CD4-positive, alpha-beta T cell treated with Interleukin-17A for 1 hour (primary cell): ENCODE results near the gene ZNF205.

Source experiments
- DNase-seq: peaks from one replicate; pipeline ENCODE4 v3.0.0-alpha.2; 2020

The ZNF205 gene

DNA sequence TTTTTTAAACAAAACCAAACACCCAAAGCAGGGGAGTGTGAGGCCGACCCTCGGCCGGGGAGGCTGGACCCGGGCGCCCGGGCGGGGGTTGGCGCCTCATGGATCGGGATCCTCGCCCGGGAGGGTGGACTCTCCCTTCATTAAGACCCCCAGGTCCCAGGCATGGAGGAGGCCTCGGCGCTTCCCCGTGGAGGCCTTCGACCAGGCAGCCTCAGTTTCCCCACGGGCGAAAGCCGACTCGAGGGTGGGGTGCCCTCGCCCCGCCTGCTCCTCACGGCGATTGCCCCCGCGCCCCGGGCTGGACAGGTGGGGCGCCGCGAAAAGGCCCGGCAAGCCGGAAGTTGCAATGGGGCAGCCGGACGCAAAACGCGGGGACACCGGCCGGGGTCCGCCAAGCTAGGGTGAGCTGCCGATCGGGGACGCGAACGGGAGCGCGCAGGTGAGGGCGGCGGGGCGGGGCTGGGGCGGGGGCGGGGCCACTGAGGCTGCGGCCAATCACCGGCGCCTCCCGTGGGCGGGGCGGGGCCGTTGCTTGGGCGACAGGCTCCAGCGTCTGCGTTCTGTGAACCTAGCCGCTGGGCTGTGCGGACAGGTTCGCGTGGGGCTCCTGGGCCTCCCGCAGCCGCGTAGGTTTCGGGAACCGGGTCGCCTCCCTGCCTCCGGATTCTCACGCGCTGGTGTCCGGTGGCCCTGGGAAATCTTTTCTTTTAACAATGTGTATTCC lies 6.0 kb upstream of the ZNF205 start:
- peak; percentile 92 for DNase-seq

DNA sequence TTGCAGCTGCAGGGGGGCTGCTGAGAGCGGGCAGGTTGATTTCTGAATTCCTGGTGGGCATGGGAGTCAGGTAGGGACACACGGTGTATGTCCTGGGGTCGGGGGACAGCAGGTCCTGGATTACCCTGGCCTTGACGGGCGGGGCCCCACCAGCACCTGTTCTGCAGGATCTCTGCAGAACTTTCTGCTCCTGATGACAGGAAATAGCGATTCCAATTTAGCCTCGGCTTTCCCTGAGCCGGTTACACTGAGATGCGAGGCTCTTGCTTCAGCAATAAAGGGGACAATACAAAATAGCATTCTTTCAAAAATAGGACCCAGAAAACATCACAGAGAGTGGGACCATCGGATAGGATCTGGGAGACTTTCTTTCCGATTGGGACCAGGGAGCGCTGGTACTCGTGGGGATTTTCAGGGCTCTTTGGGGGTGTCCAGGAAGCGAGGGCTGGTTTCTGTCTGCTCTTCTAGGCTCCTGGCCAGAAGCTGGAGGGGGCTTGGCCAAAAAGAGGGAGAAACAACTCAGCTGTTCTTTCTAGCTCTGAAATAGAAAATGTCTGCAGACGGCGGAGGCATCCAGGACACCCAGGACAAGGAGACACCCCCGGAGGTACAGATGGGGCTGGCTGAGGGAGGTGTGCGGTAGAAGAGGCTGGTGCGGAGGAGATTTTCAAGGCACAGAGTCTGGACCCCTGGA lies 642 bp downstream of the ZNF205 start:
- no peak for DNase-seq

DNA sequence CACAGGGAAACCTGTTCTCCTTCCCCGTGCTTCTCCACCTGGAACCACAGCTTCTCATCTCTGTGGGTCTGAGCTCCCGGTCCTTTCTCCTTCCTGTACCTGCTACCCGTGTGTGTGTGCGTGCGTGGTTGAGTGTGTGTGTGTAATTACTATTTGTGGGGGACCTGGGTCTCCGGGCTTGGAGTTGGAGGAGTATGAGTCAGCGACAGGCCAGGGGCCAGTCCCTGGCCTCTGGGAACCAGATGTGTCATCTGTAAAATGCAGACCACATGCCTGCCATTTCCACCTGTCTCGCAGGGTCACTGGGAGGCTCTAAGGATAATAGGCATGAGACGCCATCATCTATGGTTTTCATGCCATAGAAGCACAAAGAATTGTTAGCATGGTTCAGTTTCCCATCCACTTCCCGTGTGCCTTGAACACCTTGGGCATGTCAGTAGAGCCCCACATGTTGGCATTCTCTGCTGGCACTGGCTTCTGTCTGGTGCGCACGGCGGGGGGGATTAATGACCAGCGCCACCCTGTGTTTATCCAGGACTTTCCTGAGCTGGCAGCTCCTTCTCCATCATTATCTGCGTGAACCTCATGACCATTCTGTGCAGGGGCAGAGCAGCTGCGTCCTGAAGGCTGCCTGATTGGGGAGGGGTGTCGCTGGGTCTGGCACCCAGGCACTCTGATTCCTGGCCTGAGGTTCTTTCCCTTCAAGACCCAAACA lies 1.5 kb downstream of the ZNF205 start:
- DNase-seq = no peak

DNA sequence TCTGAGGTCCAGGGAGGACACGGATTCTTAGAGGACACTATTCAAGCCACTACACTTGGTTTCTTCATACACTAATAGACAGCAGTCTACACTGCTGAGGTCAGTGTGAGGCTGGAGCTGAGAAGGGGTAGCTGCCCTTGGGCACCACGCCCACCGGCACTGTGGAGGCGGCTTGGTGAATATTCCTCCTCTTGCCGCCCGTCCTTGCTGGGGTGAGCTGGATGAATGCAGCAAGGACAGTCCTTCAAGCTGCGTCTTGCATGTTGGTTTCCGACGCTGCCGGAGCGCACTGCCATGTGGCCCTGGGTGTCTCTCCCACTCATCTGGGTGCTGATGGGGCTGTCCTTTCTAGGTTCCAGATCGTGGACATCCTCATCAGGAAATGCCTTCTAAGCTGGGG lies 2.6 kb downstream of the ZNF205 start:
- DNase-seq = no peak

DNA sequence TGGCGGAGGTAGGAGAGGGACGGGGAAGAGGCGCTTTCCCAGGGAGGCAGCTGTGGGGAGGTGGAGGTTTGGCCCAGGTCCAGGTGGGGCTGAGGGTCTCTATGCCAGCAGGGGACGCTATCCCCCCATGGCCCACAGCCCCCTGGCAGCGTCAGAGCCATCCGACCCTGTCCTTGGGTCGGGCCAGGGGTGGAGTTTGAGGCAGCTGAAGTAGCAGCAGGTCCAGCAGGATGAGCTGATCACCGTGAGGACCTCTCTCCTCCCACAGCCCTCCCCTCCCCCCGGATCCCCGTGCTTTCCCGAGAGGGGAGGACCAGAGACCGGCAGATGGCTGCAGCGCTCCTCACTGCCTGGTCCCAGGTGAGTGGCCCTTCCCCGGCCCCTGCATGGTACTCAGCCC lies 3.2 kb downstream of the ZNF205 start:
- no peak for DNase-seq

DNA sequence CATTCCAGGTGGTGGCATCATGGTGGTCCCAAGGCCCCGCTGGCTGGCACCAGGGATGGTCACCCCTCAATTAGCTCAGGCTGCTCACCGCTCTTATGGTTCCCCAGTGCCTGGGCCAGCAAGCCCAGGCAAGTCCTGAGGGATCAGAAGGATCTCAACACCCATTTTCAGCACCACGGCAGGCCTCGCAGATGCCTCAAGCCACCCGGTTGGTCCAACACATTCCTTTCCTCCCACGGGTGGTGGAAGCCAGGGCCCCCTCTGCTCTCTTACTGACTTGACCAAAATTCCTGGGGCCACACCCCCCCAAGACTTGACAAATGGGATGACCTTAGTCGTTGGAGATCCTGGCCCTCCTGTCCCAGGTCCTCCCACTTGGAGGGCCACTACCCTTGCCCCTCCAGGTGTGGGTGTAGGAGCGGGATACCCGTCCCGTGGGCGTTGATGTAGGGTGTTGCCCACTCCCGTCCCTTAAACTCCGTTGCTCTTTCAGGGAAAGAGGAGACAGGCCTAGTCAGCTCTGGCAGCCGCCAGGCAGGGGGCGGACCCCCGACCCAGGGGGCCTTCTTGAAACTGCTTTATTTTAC lies 5.9 kb downstream of the ZNF205 start:
- DNase-seq = no peak

DNA sequence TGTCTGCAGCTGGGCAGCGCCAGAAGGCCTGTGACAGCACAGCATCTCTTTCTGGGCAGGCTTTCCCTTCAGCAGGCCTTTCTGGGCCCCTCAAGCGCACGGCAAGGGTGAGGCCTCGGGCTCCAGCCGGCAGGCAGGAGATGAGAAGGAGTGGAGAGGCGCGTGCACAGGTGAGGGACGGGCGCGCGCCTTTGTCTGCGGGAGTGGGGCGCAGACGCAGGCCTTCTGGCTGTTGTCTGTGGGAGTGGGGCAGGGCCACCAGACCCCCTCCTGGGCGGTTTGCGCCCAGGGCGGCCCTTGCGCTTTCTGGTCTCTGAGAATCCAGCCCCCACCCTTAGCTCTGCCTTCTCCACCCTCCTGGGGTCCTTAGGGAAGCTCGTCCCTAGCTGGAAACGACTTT lies 6.5 kb downstream of the ZNF205 start:
- no peak for DNase-seq

DNA sequence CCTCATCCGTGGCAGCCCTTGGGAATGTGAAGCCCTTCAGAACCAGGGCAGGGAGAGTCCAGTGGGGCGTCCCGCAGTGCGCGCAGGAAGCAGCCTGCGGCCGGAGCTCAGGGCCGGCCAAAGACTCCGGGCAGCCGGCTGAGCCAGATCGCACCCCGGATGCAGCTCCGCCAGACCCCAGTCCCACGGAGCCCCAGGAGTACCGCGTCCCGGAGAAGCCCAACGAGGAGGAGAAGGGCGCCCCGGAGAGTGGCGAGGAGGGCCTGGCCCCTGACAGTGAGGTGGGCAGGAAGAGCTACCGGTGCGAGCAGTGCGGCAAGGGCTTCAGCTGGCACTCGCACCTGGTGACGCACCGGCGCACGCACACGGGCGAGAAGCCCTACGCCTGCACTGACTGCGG lies 6.9 kb downstream of the ZNF205 start:
- DNase-seq = no peak

DNA sequence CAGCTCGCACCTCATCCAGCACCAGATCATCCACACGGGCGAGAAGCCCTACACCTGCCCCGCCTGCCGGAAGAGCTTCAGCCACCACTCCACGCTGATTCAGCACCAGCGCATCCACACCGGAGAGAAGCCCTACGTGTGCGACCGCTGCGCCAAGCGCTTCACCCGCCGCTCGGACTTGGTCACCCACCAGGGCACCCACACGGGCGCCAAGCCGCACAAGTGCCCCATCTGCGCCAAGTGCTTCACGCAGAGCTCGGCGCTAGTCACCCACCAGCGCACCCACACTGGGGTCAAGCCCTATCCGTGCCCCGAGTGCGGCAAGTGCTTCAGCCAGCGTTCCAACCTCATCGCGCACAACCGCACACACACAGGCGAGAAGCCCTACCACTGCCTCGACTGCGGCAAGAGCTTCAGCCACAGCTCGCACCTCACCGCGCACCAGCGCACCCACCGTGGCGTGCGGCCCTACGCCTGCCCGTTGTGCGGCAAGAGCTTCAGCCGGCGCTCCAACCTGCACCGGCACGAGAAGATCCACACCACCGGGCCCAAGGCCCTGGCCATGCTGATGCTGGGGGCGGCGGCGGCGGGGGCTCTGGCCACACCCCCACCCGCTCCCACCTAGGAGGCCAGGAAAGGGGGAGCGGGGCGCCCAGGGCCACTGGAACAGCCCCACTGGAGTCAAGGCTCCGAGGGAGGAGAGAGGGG lies 7.5 kb downstream of the ZNF205 start:
- DNase-seq = no peak

DNA sequence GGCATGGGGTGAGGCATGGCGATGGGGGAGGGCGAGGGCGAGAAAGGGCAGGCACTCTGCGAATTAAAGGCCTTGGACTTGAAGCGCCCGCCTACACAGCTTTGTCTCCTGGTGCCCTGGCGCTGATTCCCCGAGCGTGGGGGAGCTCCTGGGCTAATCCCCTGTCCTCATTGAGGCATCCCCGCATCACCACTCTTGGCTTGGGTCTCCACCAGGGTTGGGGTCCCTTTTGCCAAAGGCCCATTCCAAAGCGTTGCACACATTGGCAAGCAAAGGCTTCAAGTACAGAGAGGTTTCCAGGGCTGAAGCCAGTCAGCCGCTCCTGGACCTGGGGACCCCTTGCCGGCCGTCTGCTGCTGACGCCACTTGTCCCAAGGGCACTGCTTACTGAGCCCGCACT lies 8.0 kb downstream of the ZNF205 start:
- DNase-seq = no peak

DNA sequence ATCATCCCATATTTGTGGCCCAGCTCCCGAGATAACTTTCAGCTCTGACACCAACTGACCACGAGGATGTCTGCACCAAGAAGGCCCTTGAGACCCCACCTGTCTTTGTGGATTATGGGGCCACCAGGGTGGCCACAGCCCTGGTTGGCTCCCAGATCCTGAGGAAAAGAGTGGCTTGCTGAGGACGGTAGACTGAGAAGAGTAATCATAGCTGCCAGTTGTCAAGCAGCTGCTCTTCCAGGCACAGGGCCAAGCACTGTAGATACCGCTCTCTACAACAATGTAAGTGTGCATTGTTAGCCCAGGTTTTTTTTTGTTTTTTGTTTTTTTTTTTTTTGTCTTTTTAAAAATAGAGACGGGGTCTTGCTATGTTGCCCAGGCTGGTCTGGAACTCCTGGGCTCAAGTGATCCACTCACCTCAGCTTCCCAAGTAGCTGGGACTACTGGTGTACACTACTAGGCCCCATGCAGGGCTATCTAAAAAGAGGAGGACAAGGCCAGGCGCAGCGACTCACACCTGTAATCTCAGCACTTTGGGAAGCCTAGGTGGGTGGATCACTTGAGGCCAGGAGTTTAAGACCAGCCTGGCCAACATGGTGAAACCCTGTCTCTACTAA lies 9.6 kb downstream of the ZNF205 start:
- no peak for DNase-seq

DNA sequence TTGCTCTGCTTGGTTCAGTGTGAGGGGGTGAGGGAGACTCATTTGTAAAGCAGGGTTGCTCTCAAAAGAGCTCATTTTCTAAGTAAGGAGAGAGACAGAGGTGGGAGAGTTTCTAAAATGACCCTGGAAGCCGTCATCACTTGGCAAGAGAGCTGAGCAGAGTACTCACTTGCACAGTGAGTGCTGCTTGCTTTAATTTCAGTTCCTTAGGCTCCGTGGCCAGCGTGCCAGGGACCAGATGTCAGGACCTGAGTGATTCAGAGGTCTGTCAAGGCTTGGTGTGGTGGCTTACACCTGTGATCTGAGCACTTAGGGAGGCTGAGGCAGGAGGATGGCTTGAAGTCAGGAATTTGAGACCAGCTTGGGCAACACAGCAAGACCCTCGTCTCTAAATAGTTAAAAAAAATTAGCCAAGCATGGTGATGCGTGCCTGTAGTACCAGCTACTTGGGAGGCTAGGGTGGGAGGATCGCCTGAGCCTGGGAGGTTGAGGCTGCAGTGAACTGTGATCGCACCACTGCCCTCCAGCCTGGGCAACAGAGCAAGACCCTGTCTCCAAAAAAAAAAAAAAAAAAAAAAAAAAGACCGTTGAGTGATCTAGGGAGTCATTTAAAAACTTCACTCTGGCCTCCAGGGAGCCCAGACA lies 10.7 kb downstream of the ZNF205 start:
- no peak for DNase-seq

DNA sequence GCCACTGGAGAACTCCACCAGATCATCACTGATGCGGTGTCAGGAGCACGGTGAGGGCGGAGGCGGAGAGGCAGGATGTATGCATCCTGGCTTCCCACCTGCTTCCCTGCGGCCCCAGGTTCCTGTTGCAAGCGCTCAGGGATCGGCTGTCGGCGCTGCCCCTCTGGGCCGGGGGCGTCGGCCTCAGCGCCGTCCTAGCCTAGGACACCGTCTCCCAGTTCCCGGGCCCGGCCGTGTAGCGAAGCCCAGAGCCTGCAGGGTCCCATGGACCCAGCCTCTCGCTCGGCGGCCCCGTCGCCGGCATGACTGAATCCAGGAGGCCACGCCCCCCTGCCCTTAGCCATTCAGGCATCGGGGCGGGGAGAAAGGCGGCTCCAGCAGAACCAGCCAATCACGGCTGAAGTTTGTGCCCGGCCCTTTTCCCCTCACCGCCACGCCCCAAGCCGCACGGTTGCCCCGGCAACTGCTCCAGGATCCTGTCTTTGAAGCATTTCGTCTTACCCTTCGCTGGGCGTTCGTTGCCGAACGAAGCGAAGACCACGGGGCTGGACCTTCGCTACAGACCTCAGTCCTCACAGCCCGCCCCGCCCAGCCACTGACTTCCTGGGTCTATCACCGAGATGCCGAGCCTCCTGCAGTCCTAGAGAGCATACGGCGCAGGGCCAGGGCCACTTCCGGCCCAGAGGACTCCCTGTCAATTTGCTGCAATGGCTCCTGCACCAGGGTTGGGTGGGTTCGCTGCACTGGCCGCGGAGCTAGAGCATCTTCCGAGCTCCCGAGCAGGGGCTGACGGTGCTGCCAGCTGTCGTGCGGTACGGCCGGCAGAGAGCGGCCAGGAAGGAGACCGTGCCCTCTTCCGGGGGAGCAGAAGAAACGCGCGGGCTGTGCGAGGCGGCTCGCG lies 11.8 kb downstream of the ZNF205 start:
- DNase-seq = peak; percentile 96

DNA sequence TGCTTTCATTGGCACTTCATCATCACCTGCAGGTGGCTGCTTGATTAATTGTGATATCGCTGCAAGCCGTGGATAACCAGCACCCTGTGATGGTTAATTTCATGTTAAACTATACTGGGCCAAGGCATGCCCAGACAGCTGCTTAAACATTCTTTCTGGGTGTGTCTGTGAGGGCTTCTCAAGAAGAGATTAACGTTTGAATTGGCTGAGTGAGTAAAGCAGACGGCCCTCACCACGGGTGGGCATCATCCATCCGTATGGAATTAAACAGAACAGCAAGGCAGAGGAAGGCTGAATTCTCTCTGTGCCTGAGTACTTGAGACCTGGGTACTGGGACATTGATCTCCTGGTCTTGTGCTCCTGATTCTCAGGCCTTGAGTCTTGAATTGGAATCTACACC lies 15.4 kb downstream of the ZNF205 start:
- DNase-seq = no peak

DNA sequence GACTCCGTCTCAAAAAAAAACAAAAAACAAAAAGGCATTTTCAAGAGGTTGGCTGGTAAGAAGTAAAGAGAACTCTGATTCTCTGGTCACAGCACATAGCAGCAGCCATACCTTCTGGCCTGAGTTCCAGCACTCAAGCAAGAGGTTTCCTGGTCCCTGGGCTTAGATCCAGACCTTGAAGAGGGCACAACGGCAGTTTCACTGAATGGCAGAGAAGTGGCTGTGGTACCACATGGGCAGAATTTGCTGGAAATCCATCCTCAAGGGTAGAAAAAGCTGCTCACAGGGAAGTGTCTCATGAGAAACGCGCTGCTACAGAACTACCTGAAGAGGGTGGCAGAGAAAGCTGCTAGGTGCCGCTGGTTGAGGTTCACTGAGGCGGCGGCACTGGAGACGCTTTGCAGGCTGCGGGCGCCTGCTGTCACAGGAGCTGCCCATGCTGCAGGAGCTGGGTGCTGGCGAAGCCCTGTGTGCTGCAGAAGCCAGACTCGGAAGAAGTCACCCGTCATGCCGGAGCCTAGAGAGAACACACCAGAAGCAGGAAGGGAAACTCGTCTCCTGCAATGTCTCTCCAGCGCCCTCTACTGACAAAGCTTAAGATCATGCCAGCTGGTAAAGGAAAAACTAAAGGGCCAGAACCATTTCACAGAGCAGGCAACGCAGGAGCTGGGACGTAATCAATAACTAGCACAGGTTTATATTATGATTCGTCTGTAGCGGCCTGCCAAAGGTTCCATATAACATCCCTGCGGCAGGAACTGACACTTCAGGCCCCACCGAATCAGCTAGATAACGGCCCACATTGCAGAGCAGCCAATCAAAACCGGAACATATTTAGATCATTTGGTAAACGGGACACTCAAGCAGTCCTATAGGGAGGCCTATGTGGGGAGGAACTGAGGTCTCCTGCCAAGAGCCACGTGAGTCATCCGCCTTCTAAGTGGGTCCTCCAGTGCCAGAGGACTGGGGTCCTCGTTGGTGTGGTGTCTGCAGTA lies 17.0 kb downstream of the ZNF205 start:
- peak; percentile 93 for DNase-seq

DNA sequence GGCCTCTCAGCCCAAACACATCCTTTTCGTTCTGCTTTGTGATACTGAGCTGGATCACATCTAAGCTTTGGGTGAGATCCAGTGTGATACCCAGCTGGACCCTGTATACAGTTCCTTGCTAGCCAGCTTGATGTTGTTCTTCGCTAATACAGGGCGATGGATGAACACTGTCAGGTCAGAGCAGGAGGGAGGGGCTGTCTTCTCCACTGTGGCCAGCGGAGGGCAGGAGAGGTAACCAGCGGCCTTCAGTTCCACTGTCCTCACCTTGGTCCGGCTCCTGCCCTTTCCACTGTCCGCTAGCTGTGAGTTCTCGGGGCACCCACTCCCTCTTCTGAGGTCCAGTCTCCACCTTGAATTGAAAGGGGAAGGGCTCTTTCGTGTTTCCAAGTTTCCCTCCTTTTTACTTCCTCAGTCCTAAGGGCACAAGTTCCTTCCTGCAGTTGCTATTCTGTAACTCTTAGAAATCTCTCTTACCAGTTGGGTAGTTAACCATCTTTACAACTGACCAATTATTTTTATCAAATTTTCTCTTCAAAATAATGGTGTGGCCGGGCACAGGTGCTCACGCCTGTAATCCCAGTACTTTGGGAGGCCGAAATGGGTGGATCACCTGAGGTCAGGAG lies 19.5 kb downstream of the ZNF205 start:
- DNase-seq = peak; percentile 46

DNA sequence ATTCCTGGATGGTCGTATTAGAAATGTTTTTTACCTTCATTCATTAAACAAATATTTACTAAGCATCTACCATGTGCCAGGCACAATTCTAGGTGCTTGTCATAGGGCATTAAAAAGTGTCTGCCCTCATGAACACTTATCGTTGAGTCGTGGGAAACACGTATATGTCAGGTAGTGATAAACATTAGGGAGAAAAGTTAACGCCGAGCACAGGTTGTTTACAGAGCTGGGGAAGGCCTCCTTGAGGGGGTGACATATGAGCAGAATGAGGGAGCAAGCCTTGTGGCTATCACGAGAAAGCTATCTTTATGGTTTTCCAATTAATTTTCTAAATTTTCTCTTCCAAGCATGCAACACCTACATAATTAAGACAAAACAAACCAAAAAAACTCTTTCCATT lies 21.5 kb downstream of the ZNF205 start:
- DNase-seq = no peak

DNA sequence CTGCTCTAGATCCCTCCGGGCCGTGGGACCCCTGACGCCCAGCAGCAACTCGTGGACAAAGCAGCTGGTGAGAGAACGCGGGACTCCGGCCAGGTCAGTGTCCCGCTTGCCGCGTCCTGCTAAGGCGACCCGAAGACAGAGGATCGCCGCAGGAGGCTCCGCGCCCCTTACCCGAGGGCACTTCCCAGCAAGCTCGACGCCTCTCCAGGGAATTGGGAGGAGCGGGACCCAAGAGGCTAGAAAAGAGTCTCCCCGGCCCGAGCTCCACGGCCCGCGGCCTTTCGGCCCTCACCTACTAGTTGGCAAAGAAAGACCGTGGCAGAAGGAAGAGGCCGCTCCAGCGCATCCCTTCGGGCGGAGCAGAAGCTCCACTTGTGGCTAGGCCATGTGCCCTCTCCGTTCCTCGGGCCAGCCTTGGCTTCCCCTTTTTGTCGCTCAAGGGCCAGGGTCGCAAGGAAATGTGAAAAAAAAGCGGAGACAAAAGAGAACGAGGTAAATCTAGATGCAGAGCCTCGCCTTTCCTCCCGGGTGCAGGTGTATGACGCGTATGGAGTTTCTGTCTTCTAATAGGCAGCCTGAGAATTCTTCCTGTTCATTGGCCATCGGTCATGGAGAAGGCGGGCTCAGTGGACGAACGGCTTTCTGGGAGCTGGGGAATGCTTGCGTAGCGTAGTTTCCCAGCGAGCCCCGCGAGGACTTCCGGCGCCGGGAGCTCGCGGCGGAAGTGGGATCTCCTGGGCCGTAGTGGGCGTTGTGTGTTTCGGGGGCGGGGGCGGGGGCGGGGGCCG lies 22.1 kb downstream of the ZNF205 start, which contains the start of gene ZNF213:
Gene ZNF213 (plus strand): TSS at position 692 of the 788 bp plus-strand sequence. CDS start 2,252 bp downstream, outside the sequence.
- DNase-seq = peak; percentile 98
